ENCODE data around the gene ASIC2.

GRCh38 chr17:33138627-33139026, 154.5 kb downstream of the ASIC2 start:
- TF ChIP-seq POLR2AphosphoS5 (IDR thresholded peaks at IDR 0.05) = no peak
- TF ChIP-seq, protein P1, sequence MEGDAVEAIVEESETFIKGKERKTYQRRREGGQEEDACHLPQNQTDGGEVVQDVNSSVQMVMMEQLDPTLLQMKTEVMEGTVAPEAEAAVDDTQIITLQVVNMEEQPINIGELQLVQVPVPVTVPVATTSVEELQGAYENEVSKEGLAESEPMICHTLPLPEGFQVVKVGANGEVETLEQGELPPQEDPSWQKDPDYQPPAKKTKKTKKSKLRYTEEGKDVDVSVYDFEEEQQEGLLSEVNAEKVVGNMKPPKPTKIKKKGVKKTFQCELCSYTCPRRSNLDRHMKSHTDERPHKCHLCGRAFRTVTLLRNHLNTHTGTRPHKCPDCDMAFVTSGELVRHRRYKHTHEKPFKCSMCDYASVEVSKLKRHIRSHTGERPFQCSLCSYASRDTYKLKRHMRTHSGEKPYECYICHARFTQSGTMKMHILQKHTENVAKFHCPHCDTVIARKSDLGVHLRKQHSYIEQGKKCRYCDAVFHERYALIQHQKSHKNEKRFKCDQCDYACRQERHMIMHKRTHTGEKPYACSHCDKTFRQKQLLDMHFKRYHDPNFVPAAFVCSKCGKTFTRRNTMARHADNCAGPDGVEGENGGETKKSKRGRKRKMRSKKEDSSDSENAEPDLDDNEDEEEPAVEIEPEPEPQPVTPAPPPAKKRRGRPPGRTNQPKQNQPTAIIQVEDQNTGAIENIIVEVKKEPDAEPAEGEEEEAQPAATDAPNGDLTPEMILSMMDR (IDR thresholded peaks at IDR 0.05 in 8 of 11, conservative IDR thresholded peaks at IDR 0.05 in 3 of 11) = no peak
